NOMO-1 treated with DMSO at 0.1 percent for 48 hours (cell line): ENCODE measurements around the gene SSH3.

ENCODE experiments used
- DNase-seq: peaks from one replicate; lab custom pipeline; 2025; ENCODE audit not compliant: unreplicated experiment; lab: John Stamatoyannopoulos, UW

The SSH3 gene

DNA sequence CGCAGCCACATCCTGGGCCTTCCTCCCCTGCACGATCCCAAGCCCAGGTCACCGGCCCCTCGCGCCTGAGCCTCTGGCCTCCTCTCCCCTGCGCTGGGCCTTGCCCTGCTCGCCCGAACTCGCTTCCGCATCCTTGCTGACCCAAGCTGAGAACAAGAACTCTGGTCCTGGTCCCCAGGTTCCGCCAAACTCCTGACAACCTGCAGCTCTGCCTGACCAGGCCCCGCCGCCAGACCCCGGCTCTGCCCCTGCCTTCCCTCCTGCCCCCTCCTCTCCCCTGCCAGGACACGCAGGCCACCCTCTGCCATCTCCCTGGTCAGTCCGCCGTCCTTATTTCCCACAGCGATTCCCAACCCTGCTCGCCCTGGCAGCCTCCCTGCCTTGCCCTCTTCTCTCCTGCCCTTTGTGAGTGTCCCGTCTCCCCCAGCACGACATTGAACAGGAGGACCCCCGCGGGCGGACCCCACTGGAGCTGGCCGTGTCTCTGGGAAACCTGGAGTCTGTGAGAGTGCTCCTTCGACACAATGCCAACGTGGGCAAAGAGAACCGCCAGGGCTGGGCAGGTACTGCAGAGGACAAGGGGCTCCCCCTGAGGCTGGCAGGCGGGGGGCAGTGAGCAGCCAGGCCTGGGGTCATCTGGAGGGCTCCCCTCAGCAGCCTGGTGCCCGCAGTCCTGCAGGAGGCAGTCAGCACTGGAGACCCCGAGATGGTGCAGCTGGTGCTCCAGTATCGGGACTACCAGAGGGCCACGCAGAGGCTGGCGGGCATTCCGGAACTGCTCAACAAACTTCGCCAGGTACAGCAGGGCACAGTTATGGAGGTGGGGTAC lies 13.5 kb upstream of the SSH3 start:
- peak; percentile 36 for DNase-seq

DNA sequence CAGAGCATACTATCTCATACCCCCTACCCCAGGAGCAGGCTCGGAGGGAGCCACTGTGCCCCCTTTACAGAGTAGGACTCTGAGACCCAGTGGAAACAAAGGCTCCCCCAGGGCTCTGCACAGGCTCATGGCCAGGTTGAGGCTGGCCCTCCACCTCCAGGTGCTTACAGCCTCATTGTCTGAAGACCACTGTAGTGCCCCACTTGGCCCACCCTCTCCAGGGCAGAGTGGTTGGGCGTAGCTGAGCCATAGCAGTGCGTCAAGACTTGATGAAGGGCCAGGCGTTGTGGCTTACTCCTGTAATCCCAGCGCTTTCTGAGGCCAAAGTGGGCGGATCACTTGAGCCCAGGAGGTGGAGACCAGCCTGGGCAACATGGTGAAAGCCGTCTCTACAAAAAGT lies 12.5 kb upstream of the SSH3 start:
- DNase-seq = no peak

DNA sequence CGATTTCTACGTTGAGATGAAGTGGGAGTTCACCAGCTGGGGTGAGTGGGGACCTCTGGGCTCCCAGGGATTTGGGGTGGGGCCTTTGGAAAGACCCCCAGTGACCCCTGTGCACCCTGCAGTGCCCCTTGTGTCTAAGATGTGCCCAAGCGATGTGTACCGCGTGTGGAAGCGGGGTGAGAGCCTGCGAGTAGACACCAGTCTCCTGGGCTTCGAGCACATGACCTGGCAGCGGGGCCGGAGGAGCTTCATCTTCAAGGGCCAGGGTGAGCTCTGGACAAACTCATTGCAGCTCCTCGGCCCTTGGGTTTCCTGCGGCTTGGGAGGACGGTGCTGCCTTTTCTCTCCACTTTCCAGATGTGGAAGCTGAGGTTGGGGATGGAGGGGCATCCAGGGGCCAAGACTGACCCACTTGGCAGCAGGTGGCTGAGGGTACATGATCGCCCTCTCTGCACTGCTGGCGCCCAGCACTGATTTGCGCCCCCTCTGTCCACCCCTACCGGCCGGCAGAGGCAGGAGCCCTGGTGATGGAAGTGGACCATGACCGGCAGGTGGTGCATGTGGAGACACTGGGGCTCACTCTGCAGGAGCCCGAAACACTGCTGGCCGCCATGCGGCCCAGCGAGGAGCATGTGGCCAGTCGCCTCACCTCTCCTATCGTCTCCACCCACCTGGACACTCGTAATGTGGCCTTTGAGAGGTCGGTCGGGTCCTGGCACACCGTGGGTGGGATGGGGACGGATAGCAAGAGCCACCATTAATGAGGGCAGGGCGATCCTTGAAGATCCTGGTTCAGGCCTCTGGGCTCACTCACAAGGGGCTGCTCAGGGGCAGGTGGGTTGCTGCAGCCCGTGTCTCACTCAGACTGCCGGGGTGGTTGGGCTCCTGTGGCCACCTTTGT lies 11.6 kb upstream of the SSH3 start:
- no peak for DNase-seq

DNA sequence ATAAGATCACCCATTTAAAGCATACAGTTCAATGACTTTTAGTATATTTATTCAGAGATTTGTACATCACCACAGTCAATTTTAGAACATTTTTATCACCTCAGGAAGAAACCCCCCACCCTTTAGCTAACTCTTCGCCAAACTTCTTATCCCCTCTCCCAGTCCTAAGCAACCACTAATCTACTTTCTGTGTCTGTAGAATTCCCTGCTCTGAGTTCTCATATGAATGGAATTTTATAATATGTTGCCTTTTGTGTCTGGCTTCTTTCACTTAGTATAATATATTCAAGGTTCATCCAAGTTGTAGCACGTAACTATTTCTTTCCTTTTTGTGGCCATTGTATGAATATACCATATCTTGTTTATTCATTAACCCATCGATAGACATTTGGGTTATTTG lies 10.7 kb upstream of the SSH3 start:
- DNase-seq = no peak

DNA sequence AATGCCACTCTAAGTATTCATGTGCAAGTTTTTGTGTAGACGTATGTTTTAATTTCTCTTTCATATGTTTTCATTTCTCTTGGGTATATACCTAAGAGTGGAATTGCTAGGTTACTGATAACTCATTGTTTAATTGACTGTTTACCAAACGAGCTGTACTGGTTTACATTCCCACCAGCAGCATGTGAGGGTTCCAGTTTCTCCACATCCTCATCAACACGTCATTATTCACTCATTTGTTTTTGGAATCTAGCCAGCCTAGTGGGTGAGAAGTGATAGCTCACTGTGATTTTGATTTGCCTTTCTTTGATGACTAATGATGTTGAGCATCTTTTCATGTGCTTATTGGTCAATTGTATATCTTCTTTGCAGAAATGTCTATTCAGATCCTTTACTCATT lies 10.2 kb upstream of the SSH3 start:
- DNase-seq = no peak

DNA sequence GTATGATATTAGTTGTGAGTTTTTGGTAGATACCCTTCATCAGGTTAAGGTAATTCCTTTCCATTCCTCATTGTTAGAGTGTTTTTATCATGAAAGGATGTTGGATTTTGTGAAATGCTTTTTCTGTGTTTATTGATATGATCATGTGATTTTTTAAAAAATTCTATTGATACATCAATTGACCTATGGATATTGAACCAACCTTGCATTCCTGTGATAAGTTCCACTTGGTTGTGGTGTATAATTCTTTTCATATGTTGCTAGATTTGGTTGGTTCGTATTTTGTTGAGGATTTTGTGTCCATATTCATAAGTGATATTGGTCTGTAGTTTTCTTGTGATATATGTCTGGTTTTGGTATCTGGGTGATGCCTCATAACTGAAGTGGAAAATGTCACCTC lies 7.5 kb upstream of the SSH3 start:
- DNase-seq = no peak

DNA sequence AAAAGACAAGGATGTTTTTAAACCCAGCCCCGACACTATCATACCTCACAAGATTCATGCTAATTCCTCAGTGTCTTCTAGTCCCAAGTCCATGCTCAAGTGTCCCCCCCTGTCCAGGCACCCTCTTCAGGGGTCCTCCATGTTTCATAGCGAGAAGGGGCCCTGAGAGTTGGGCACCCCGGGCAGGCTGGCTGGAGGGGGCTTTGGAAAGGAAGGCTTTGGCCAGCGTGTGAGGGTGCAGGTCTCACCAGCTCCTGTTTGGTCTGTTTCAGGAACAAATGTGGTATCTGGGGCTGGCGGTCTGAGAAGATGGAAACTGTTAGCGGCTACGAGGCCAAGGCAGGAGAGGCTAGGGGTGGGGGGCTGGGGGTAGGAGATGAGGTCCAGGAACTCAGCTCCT lies 4.5 kb upstream of the SSH3 start:
- DNase-seq = no peak

DNA sequence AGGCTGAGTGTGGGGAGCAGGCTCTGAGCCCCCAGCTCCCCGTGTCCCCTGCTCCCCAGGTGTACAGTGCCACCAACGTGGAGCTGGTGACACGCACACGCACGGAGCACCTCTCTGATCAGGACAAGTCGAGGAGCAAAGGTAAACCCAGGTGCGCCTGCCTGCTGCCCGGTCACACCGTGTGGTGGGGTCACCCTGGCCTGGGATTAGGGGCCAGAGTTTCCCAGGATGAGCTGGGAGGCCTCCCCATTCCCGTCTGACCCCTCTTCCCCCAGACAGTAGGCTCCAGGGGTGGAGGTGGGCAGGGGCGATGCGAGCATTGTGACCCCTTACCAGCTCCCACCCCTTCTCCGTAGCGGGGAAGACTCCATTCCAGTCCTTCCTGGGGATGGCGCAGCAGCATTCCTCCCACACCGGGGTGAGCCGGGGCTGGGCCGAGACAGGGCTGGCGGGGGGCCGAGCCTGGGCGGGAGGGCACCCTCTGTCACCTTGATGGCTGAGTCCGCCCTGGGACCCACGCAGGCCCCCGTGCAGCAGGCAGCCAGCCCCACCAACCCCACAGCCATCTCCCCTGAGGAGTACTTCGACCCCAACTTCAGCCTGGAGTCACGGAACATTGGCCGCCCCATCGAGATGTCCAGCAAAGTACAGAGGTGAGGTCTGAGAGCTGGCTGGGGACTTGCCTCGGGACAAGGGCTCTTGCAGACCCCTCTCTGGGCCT lies 3.7 kb upstream of the SSH3 start:
- no peak for DNase-seq

DNA sequence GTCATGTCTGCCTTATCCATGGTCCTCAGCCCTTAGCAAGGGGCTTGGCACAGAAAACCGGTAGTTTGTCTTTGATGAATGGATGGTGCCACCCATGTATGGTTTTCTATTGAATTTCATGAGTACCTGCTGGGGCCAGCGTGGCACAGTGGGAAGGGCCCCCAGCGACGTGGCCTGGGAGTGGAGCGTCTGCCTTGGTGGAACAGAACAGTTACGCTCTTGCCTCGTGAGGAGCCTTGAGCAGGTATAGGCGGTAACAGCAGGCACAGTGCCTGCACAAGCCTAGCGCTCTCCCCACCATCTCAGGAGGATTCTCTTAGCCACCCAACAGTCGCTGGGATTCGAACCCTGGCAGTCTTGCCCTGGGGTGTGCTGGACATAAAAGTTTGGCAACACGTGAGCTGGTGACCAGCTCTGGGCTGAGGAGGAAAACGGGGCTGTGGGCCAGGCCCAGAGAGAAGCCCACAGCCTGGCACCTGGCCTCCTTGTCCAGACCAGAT lies 3.0 kb upstream of the SSH3 start:
- DNase-seq = no peak

DNA sequence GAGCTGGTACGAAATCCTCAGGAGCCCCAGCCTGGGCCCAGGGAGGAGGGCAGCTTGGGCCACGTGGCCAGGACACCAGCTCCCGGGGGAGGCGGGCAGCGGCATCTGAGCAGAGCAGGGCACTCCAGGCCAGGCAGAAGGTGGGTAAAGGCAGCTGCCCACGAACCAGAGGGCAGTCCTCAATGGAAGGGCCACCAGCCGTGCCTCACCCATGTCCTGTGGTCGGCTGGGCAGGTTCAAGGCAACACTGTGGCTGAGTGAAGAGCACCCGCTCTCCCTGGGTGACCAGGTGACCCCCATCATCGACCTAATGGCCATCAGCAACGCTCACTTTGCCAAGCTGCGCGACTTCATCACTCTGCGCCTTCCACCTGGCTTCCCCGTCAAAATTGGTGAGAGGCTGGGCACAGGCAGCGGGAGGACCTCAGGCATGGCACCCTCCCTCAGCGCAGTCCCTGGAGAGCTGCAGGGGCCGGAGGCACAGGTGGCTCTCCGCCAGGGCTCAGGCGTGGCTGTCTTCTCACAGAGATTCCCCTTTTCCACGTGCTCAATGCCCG lies 2.5 kb upstream of the SSH3 start:
- DNase-seq = no peak

DNA sequence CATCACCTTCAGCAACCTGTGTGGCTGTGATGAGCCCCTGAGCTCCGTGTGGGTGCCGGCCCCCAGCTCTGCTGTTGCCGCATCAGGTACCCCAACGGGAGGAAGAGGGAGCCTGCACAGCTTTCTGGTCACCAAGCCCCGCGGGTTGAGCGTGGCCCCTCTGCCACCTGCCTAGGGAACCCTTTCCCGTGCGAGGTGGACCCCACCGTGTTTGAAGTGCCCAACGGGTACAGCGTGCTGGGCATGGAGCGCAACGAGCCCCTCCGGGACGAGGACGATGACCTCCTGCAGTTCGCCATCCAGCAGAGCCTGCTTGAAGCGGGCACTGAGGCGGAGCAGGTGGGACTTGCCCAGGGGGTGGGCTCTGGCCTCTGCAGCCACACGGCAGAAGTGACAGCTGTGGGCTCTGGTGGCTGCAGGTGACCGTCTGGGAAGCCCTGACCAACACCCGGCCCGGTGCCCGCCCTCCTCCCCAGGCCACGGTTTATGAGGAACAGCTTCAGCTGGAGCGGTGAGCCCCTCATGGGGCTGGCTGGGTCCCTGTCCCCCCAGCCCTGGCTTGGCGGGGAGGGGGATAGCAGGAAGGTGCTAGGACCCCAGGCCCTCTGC lies 1.9 kb upstream of the SSH3 start:
- DNase-seq = no peak

DNA sequence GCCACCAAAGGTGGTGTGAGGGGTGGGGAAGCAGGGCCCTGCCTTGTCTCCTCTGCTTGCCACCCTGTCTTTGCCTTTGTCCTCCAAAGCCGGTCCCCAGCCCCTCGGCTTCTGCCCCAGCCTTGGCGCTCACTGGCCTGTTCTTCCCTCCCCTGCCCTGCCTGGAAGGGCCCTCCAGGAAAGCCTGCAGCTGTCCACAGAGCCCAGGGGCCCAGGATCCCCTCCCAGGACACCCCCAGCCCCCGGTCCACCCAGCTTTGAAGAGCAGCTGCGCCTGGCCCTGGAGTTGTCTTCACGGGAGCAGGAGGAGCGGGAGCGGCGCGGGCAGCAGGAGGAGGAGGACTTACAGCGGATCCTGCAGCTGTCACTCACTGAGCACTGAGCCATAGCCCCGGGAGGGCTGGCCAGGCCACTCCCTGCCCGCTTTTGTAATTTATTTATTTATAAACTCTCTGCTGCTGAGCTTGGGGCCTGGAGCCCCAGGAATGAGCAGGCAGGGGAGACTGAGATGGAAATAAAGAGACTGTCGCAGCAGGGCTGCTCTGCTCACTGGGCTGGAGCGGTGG lies 1.3 kb upstream of the SSH3 start:
- peak; percentile 47 for DNase-seq

DNA sequence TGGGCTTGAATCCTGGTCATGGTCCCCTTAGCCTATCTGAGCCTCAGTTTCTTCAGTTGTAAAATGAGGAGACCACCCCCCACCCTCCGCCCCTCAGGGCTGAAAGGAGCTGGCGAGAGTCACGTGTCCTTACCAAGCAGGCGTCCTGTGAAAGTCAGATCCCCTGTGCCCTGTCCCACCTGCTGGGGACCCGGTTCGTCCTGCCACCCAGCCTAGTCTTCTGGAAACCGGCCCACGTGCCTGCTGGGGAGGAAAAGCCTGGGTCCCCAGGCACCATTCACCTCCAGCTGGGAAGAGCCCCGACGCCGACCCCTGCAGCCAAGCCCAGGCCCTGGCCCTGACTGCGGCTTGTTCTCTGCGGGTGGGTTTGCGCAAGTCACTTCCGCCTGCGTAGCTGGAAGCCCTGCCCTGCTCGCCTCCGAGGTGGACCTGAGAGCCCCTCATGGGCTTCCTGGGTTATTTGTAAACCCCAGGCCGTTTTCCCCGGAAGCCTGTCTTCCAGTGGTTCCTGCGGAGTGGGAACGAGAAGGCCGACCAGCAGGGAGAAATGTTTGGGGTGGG lies 679 bp upstream of the SSH3 start:
- peak; percentile 72 for DNase-seq

DNA sequence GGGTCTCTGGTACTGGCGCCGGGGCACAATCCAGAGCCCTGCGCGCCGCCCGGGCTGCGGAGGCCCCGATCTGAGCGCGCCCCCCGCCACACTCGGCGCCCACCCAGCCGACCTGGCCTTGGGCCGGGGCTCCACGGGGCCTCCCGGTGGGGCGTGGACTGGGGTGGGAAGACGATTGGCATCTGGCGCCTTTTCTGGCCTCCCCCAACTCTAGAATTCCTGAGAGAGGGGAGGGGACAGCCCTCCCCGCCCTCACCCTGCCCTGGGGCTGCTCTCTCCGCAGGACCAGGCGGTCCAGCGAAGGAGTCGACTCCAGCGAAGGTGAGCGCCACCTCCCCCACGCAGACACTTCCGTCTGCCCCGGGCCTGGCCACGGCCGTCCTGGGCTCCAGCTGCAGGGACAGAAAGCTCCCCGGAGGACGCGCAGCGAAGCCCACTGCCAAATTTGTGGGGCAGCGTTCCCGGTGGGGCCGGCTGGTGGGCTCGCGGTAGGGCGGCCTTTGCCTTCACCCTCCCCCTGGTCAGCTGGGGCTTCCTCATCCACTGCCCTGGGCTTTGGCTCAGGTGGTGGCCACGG lies 593 bp downstream of the SSH3 start:
- DNase-seq = no peak

DNA sequence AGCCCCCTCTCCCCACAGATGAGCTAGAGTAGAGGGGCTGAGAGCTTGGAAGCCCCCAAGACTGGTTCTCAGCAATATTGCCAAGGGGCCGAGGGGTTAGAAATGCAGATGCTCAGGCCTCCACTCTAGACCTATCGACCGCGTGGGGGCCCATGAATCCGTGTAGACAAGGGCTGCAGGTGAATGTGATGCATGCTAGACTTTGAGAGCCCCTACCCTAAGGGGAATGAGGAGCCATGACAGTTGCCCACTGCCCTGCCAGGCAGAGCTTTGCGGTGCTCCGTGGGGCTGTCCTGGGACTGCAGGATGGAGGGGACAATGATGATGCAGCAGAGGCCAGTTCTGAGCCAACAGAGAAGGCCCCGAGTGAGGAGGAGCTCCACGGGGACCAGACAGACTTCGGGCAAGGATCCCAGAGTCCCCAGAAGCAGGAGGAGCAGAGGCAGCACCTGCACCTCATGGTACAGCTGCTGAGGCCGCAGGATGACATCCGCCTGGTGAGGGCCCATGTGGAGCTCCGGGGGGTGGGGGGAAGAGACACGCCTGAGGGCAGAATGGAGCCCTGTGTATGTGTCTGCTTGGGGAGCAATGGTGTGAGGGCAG lies 1.3 kb downstream of the SSH3 start:
- no peak for DNase-seq

DNA sequence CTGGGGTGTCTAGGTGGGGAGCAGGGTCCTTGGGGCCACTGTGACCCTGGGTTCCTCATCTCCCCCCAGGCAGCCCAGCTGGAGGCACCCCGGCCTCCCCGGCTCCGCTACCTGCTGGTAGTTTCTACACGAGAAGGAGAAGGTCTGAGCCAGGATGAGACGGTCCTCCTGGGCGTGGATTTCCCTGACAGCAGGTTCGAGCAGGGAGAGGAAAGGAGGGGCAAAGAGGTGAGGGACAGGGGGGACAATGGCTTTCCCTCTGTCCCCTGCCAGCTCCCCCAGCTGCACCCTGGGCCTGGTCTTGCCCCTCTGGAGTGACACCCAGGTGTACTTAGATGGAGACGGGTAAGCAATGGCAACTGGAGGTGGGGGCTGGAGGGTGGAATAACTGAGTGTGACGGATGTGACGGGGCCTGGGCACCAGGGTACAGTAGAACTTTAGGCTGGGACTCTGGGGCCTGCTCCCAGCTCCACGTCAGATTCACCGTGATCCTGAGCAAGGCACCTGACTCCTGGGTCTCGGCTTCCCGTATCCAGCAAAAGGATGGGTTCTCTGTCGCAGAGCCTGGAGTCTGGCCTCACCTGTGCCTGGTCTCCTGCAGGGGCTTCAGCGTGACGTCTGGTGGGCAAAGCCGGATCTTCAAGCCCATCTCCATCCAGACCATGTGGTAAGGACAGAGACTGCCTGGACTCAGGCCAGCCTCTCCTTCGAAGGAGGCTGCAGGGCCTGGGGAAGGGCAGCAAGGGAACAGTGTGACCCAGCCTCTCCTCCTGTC lies 3.6 kb downstream of the SSH3 start:
- DNase-seq = no peak

DNA sequence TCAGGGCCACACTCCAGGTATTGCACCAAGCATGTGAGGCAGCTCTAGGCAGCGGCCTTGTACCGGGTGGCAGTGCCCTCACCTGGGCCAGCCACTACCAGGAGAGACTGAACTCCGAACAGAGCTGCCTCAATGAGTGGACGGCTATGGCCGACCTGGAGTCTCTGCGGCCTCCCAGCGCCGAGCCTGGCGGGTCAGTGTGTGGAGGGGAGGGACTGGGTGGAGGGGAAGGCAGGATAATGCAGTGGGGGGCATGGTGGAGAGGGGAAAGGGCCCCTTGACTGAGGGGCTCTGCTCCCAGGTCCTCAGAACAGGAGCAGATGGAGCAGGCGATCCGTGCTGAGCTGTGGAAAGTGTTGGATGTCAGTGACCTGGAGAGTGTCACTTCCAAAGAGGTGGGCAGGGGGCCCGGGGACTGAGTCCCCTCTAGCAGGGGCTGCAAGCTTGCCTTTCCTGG lies 4.2 kb downstream of the SSH3 start:
- no peak for DNase-seq
